HG03139 (cell line): ENCODE measurements around the gene TALDO1.
"Not testable (repeated sequence)": the region's sequence is repeated elsewhere in the genome, so short reads cannot be mapped to it uniquely, and the experiment has no call there.

ENCODE experiments used
- ATAC-seq: cut with Tn5 transposase; IDR thresholded peaks from one replicate; pipeline ENCODE4 v1.9.1; 2021; ENCODE audit not compliant: unreplicated experiment

TALDO1 gene

DNA sequence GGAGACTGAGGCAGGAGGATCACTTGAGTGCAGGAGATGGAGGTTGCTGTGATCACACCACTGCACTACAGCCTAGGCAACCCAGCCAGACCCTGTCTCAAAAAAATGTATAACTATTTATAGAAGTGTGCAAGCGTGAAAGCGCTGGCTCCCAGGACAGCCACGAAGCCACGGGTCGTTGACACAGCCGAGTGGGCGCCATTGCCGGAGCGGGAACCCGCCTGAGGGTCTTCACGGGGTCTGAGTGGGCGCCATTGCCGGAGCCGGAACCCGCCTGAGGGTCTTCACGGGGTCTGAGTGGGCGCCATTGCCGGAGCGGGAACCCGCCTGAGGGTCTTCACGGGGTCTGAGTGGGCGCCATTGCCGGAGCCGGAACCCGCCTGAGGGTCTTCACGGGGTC is 12.7 kb upstream of the TALDO1 start:
- not testable (repeated sequence) for ATAC-seq

DNA sequence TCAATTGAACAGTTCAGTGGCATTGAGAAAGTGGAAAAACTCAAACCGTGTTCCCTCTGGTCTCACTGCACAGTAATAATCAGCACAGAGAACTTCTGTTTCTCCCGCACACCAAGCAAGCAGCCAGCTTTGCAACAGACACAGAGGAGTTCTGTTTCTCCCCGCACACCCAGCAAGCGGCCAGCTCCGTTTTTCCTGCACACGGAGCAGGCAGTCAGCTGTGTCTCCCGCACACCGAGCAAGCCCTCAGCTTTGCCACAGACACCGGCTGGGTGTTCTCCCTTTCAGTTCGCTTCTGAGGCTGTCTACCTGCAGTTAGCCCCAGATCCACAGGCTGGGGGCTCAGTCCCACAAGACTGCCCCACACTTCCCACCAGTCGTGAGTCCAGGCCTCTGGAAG is 9.9 kb upstream of the TALDO1 start:
- ATAC-seq = no peak

GRCh38 chr11:737899-738298 is 9.4 kb upstream of the TALDO1 start:
- not testable (repeated sequence) for ATAC-seq

DNA sequence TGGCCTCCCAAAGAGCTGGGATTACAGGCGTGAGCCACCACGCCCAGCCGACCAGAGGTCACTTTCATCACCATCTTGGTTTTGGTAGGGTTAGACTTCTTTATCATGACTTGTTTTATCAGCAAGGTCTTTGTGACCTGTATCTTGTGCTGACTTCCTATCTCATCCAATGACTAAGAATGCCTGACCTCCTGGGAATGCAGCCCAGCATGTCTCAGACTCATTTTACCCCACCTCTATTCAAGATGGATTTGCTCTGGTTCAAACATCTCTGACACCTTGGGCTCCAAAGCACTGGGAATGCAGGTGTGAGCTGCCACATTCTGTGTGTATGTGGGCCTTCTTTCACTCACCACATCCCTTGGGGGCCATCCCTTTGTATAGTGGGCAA is 5.1 kb upstream of the TALDO1 start:
- ATAC-seq = no peak

DNA sequence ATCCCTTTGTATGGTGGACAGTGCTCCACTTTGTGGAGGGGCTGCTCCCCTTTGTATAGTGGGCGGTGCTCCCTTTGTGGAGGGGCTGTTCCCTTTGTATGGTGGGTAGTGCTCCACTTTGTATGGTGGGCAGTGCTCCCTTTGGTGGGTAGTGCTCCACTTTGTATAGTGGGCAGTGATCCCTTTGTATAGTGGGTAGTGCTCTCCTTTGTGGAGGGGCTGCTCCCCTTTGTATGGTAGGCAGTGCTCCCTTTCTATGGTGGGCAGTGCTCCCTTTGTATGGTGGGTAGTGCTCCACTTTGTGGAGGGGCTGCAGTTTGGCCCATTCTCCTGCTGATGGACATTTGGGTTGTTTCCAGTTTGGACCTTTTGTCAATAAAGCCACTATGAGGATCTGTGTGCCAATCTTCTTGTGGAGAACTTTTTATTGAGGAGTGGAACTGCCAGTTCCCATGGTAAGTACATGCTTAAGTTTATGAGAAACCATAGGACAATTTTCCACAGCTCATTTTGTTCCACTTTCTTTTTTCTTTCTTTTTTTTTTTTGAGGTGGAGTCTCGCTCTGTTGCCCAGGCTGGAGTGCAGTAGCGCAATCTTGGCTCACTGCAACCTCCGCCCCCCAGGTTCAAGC is 4.6 kb upstream of the TALDO1 start:
- ATAC-seq = no peak

GRCh38 chr11:745428-745827 is 1.8 kb upstream of the TALDO1 start:
- ATAC-seq = no peak

- ATAC-seq = no peak
Observed at GRCh38 chr11:746289-747157, 741 bp upstream of the TALDO1 start.

DNA sequence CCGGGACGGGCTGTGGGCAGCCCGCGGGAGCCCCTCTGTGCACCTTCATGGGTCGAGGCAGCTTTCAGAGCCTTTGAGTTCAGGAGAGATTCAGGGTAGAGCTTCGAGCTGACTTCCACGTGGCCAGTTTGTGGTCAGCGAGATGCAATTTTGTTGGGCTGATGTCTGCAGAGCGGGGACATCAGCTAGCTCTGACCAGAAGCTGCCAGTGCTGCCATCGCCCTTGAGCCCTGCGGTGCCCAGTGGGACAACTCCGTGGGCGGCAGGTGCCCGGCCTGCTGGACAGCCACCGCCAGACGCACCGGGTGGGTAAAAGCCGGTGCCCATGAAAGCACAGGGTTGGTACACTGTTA is 719 bp downstream of the TALDO1 start:
- ATAC-seq = no peak

GRCh38 chr11:749731-750130 is 2.5 kb downstream of the TALDO1 start:
- no peak for ATAC-seq

GRCh38 chr11:760236-760635 is 13.0 kb downstream of the TALDO1 start:
- no peak for ATAC-seq

- no peak for ATAC-seq
Observed at GRCh38 chr11:761526-762108, 14.4 kb downstream of the TALDO1 start.

DNA sequence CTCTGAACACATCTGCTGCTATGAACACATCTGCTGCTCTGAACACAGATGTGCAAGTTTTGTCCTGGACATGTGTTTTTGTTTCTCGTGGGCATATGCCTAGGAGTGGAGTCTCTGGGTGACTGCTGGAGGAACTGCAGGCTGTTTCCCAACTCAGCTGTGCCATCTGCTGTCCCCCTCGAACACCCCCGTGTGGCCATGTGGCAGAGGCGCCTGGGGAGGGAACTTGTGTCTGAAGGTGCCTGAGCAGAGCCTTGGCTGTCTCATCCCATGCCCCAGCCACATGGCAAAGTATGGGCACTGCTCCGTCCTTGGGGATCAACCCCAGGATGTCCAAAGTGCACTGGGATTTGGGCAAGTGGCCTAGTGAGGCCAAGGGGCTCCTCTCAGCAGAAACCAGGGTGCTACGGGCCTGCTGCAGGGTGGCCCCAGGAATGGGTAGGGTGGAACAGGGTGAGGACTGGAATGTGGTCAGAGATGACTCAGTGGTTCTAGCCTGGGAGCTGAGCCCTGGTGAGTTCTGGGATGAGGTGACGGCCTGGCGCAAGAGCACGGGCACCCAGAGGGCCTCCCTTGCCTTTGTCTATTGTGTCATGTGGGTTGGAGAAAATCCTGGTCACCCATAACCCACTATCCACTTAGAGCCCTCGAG is 15.3 kb downstream of the TALDO1 start:
- ATAC-seq = no peak

GRCh38 chr11:763073-763463 is 15.8 kb downstream of the TALDO1 start:
- ATAC-seq = no peak

DNA sequence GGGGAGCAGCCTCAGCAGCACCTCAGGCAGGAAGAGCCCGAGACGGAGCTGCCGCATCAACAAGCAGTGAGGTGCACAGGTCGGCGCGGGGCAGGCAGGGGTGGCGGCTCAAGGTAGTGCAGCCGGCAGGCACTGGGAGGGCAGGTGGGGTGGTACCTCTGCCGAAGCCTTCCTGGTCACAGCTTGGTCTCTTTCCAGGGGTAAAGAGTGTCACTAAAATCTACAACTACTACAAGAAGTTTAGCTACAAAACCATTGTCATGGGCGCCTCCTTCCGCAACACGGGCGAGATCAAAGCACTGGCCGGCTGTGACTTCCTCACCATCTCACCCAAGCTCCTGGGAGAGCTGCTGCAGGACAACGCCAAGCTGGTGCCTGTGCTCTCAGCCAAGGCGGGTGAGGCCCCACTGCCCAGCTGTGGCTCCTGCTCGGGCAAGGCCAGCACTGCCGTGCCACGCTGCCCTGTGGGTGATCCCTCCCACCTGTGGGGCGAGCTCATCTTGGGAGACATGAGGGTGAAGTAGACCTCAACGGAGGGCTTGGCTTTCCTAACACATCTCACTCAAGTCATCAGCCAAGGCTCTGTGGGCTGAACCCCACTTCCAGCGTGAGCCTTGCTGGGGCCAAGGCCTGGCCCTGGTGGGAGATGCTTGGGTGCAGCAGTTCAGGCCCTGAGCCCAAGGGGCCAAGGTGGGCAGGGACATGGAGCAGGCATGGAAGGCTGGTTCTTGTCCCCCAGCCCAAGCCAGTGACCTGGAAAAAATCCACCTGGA is 16.5 kb downstream of the TALDO1 start:
- no peak for ATAC-seq

- ATAC-seq = no peak
Observed at GRCh38 chr11:764322-765024, 17.2 kb downstream of the TALDO1 start.

DNA sequence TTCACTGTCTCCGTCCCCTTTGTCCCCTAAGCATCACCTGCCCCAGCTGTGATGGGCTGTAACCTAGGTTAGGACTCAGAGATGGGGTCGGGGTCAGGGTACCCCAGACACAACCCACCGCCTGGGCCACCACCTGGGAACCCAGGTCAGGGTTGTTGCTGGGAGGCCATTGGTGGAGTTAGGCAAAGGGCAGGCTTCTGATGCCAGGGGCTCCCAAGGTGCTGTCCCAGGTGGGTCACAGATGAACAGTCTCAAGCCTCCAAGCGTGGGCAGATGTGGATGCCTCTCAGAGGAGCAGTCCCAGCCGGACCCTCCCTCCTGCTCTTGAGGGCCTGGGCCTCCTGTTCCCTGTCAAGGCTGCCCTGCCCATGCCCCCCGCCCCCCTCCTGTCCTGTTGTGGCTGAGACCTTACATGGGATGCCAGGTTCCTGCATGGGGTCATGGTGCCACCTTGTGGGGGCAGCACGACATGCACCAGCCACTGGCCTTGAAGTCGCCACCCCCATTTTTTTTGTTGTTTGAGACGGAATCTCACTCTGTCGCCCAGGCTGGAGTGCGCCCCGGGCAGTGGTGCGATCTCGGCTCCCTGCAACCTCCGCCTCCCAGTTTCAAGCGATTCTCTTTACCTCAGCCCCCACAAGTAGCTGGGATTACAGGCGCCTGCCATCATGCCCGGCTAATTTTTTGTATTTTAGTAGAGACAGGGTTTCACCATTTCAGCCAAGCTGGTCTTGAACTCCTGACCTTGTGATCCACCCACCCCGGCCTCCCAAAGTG is 17.9 kb downstream of the TALDO1 start:
- ATAC-seq = no peak

DNA sequence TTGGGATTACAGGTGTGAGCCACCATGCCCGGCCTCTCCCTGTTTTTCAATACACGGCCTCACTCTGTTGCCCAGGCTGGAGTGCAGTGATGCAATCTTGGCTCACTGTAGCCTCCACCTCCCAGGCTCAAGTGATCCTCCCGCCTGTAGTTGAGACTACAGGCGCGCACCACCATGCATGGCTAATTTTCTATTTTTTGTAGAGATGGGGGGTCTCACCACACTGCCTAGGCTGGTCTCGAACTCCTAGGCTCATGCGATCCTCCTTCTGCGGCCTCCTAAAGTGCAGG is 18.5 kb downstream of the TALDO1 start:
- no peak for ATAC-seq

GRCh38 chr11:766106-766935 is 19.1 kb downstream of the TALDO1 start:
- no peak for ATAC-seq

DNA sequence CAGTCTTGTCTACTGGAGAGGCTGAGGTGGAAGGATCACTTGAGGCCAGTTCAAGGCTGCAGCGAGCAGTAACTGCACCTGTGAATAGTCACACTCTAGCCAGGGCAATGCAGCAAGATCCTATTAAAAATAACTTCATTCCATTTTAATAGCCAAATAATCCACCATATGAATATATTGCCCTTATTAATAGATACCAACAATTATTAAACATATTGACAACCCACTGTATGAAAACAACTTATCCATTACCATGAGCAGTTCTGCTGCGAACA is 19.6 kb downstream of the TALDO1 start:
- ATAC-seq = no peak
